Neural progenitor cell (in vitro differentiated cells): ENCODE data around the gene NTMT1. TPM values are rescaled to one million over a fixed set of nuclear protein-coding genes. Genes with fewer than 3 reads are reported as not detected.

Source experiments
- DNase-seq: peaks from one replicate; pipeline ENCODE4 v3.0.0-alpha.2; 2016; ENCODE audit warnings: low spot score
- H2AFZ ChIP-seq: fragments of 200-600 bp; sonication (generic); replicated peaks from 2 replicates; pipeline ENCODE4 v1.6.1; 2016; ENCODE audit warnings: antibody characterized with exemption
- H3F3A ChIP-seq: fragments of 200-600 bp; sonication (generic); 2 replicates; pipeline ENCODE4 v1.6.1; 2016; ENCODE audit warnings: antibody characterized with exemption, low read depth
- H3K27ac ChIP-seq: fragments of 200-600 bp; sonication (generic); 2 replicates; pipeline ENCODE4 v1.5.1; 2016; ENCODE audit warnings: mild to moderate bottlenecking
- H3K27me3 ChIP-seq: fragments of 200-600 bp; sonication (generic); 2 replicates; pipeline ENCODE4 v1.6.1; 2016; ENCODE audit warnings: mild to moderate bottlenecking, moderate library complexity
- H3K36me3 ChIP-seq: fragments of 200-600 bp; sonication (generic); 2 replicates; pipeline ENCODE4 v1.5.1; 2016
- H3K4me1 ChIP-seq: fragments of 200-600 bp; sonication (generic); 2 replicates; pipeline ENCODE4 v1.6.1; 2016; ENCODE audit warnings: mixed run types
- H3K4me2 ChIP-seq: fragments of 200-600 bp; sonication (generic); 2 replicates; pipeline ENCODE4 v1.6.1; 2016
- H3K4me3 ChIP-seq: fragments of 200-600 bp; sonication (generic); 2 replicates; pipeline ENCODE4 v1.5.1; 2016
- H3K79me2 ChIP-seq: fragments of 200-600 bp; sonication (generic); 2 replicates; pipeline ENCODE4 v1.6.1; 2016; ENCODE audit warnings: low read depth
- H3K9ac ChIP-seq: fragments of 200-600 bp; sonication (generic); 2 replicates; pipeline ENCODE4 v1.6.1; 2016
- H3K9me3 ChIP-seq: fragments of 200-600 bp; sonication (generic); 2 replicates; pipeline ENCODE4 v1.5.1; 2016; ENCODE audit warnings: low read depth
- H4K20me1 ChIP-seq: fragments of 200-600 bp; sonication (generic); 2 replicates; pipeline ENCODE4 v1.6.1; 2016; ENCODE audit warnings: low read depth
- H3K27ac Mint-ChIP-seq: 3 replicates; pipeline ENCODE4 v1.8.0; 2021; ENCODE audit warnings: mixed read lengths
- H3K27me3 Mint-ChIP-seq: 2 replicates; pipeline ENCODE4 v1.8.0; 2022; ENCODE audit warnings: low read depth, mild to moderate bottlenecking, inconsistent platforms, moderate library complexity, mixed read lengths; ENCODE audit not compliant: insufficient read depth
- H3K36me3 Mint-ChIP-seq: 3 replicates; pipeline ENCODE4 v1.8.0; 2021; ENCODE audit warnings: mixed read lengths
- H3K4me1 Mint-ChIP-seq: 3 replicates; pipeline ENCODE4 v1.8.0; 2021; ENCODE audit warnings: mixed read lengths
- H3K4me3 Mint-ChIP-seq: 3 replicates; pipeline ENCODE4 v1.8.0; 2021; ENCODE audit warnings: mild to moderate bottlenecking, moderate library complexity, mixed read lengths
- H3K9me3 Mint-ChIP-seq: 3 replicates; pipeline ENCODE4 v1.8.0; 2020; ENCODE audit warnings: mixed read lengths
- EZH2 ChIP-seq: fragments of 200-600 bp; sonication (generic); IDR thresholded peaks from 2 replicates; pipeline ENCODE4 v1.6.1; 2017; ENCODE audit warnings: antibody characterized with exemption, mild to moderate bottlenecking, moderate library complexity
- EZH2phosphoT487 ChIP-seq: fragments of 200-600 bp; sonication (generic); IDR thresholded peaks from 2 replicates; pipeline ENCODE4 v1.6.1; 2017; ENCODE audit warnings: antibody characterized with exemption
- total RNA-seq: library from RNA; depleted of rRNA; stranded (reverse); fragments of >200 nt; gene quantifications from 2 replicates; pipeline ENCODE4 v1.2.3, GENCODE V29; 2015; ENCODE audit warnings: low replicate concordance
- TF ChIP-seq, protein P1 (sequence below): fragments of 200-600 bp; sonication (generic); IDR thresholded peaks from 2 replicates; pipeline ENCODE4 v1.5.1; 2017; ENCODE audit warnings: antibody characterized with exemption, mild to moderate bottlenecking

Gene NTMT1
- total RNA-seq, 1 donor from 2014 or later: 22.2 TPM

DNA sequence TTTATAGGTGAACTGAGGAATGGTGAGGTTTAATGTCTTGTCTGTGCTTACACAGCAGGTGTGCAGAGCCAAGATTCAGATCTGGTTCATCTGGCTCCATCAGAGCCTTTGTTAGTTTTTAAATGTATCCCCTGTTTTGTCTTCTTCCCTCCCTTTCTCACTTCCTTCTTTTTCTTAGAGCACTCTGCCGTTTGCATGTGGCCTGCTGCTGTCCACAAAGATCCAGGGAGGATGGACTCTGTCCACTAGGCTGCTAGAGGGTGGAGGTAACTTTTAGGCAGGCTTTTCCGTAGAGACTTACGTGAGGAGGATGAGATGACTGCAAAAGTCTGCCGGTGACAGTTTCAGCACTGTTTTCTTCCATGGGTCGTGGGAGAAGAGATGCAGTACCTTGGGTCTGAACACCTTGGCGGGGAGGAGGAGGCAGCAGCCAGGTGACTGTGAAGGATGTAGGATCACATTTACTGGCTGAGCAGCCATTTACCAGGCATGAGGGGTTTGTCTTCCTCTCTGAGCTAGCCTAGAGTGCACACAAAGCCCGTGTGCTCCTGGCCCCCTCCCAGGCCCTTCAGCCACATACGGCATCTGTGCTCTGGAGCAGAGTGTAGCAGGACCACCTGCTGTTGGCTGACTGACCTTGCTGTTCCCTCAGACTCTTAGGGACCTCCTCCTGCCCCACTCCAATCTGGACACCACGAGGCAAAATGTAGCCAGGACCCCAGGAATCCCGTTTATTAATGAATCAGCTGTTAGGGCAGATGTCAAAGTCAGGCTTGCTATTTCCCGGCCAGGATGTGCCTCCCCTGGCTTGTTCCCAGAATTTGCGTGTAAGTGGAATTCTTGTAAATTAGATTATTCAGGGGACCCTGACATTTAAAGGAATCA lies 1.8 kb downstream of the NTMT1 start:
- H3K4me3 Mint-ChIP-seq: peak overlapping the region; percentile 88
- H3K27ac Mint-ChIP-seq: peak overlapping the region; percentile 80
- Histone ChIP-seq H3K79me2 (peaks cover 69% of the 10 kb centered on the region), H2AFZ (no peak overlapping the region), H3K27ac (no peak overlapping the region), H3K4me2 (peak overlapping the region; percentile 98), H3K36me3 (no peaks in the 10 kb centered on the region), H3K4me3 (peak overlapping the region; percentile 72), H3K4me1 (peaks cover 11% of the 10 kb centered on the region), H3K9ac (no peak overlapping the region), H3F3A (no peaks in the 10 kb centered on the region), H4K20me1 (peaks cover 66% of the 10 kb centered on the region), H3K27me3 (no peaks in the 10 kb centered on the region), H3K9me3 (no peaks in the 10 kb centered on the region)
- H3K4me1 Mint-ChIP-seq: peaks cover 58% of the 10 kb centered on the region
- DNase-seq: no peak
- no peak for TF ChIP-seq EZH2
- TF ChIP-seq EZH2phosphoT487: no peak
- TF ChIP-seq, protein P1, sequence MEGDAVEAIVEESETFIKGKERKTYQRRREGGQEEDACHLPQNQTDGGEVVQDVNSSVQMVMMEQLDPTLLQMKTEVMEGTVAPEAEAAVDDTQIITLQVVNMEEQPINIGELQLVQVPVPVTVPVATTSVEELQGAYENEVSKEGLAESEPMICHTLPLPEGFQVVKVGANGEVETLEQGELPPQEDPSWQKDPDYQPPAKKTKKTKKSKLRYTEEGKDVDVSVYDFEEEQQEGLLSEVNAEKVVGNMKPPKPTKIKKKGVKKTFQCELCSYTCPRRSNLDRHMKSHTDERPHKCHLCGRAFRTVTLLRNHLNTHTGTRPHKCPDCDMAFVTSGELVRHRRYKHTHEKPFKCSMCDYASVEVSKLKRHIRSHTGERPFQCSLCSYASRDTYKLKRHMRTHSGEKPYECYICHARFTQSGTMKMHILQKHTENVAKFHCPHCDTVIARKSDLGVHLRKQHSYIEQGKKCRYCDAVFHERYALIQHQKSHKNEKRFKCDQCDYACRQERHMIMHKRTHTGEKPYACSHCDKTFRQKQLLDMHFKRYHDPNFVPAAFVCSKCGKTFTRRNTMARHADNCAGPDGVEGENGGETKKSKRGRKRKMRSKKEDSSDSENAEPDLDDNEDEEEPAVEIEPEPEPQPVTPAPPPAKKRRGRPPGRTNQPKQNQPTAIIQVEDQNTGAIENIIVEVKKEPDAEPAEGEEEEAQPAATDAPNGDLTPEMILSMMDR: no peak
- H3K36me3 Mint-ChIP-seq: peaks cover 5% of the 10 kb centered on the region
- H3K27me3 Mint-ChIP-seq: peaks cover 2% of the 10 kb centered on the region
- H3K9me3 Mint-ChIP-seq: no peaks in the 10 kb centered on the region

DNA sequence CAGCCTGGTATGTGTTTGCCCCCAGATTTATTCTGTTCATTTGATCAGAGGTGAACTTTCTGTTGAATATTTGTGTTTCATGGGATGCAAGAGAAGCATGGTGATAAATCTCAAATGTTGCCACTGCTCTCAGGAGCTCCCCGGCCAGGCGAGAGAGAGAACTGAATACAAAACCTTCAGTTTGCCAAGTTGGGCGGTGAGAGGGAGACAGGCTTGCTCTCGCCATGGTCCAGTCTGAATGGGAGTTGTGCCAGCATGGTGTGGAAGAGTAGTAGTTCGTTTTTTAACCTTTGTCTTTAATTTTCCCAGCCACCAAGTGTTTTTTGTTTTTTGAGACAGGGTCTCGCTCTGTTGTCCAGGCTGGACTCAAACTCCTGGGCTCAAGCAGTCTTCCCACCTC lies 2.7 kb downstream of the NTMT1 start:
- Mint-ChIP-seq H3K4me3 (peak overlapping the region; percentile 52), H3K27me3 (peaks cover 4% of the 10 kb centered on the region), H3K27ac (no peak overlapping the region), H3K9me3 (no peaks in the 10 kb centered on the region), H3K4me1 (peaks cover 55% of the 10 kb centered on the region), H3K36me3 (peaks cover 5% of the 10 kb centered on the region)
- peaks cover 11% of the 10 kb centered on the region for H3K4me1 ChIP-seq
- no peak overlapping the region for H2AFZ ChIP-seq
- no peak overlapping the region for H3K9ac ChIP-seq
- no peaks in the 10 kb centered on the region for H3K9me3 ChIP-seq
- H3K4me2 ChIP-seq: no peak overlapping the region
- H3K27me3 ChIP-seq: no peaks in the 10 kb centered on the region
- H3F3A ChIP-seq: no peaks in the 10 kb centered on the region
- H3K4me3 ChIP-seq: no peak overlapping the region
- H3K27ac ChIP-seq: no peak overlapping the region
- TF ChIP-seq, protein P1: no peak
- no peak for TF ChIP-seq EZH2phosphoT487
- H3K36me3 ChIP-seq: no peaks in the 10 kb centered on the region
- no peak for DNase-seq
- peaks cover 75% of the 10 kb centered on the region for H4K20me1 ChIP-seq
- H3K79me2 ChIP-seq: peaks cover 77% of the 10 kb centered on the region

DNA sequence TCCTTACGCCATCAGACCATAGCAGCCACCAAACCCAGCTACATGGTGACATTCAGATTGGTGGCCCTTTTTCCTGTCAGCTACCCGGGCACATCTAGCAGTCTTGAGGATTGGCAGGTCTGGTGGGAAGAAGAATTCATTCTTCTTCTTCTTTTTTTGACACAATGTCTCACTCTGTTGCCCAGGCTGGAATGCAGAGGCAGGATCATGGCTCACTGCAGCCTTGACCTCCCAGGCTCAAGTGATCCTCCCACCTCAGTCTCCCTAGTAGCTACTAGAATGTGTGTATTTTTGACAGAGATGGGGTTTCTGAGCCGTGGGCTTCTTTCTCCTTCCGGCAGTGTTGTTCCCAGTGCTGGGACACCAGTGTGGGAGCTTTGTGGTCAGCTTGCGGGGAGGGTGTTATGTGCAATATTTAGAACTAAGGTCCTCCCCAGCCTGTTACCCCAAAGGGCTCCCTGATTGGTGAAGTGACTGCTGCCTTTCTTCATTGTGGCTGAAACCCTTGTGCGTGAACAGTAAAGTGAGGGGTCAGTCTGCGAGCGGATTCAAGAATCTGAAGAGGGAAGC lies 3.4 kb downstream of the NTMT1 start:
- H3F3A ChIP-seq: no peaks in the 10 kb centered on the region
- no peak for DNase-seq
- peaks cover 51% of the 10 kb centered on the region for H3K4me1 Mint-ChIP-seq
- peaks cover 5% of the 10 kb centered on the region for H3K36me3 Mint-ChIP-seq
- H3K79me2 ChIP-seq: peaks cover 79% of the 10 kb centered on the region
- no peak overlapping the region for H3K4me2 ChIP-seq
- H4K20me1 ChIP-seq: peaks cover 80% of the 10 kb centered on the region
- H3K4me3 Mint-ChIP-seq: peak overlapping the region; percentile 52
- H3K36me3 ChIP-seq: no peaks in the 10 kb centered on the region
- H3K4me1 ChIP-seq: peaks cover 11% of the 10 kb centered on the region
- no peak overlapping the region for H2AFZ ChIP-seq
- no peak overlapping the region for H3K27ac ChIP-seq
- peaks cover 3% of the 10 kb centered on the region for H3K27me3 Mint-ChIP-seq
- no peak overlapping the region for H3K4me3 ChIP-seq
- no peaks in the 10 kb centered on the region for H3K27me3 ChIP-seq
- peak overlapping the region; percentile 16 for H3K9ac ChIP-seq
- TF ChIP-seq EZH2 (no peak), EZH2phosphoT487 (no peak)
- TF ChIP-seq, protein P1: no peak
- H3K9me3 Mint-ChIP-seq: no peaks in the 10 kb centered on the region
- no peak overlapping the region for H3K27ac Mint-ChIP-seq
- H3K9me3 ChIP-seq: no peaks in the 10 kb centered on the region
